Lower lobe of right lung (tissue), 2 donors: ENCODE data around the gene HERC3. TPM values are rescaled to one million over a fixed set of nuclear protein-coding genes. Genes with fewer than 3 reads are reported as not detected.

Source experiments
- ATAC-seq, 2 donors: fragments of 200-7000 bp; cut with Tn5 transposase; one replicate each; pipeline ENCODE4 v1.9.1; 2020 to 2022; ENCODE audit warnings: mild to moderate bottlenecking in 2 of 2, moderate library complexity in 2 of 2
- DNase-seq: peaks from one replicate; pipeline ENCODE4 v3.0.0-alpha.2; 2020
- H3K27ac ChIP-seq: fragments of 200-600 bp; one replicate; pipeline ENCODE4 v1.8.0; 2022
- H3K27me3 ChIP-seq: fragments of 200-600 bp; one replicate; pipeline ENCODE4 v1.8.0; 2022; ENCODE audit warnings: low read depth
- H3K36me3 ChIP-seq: fragments of 200-600 bp; one replicate; pipeline ENCODE4 v1.8.0; 2022; ENCODE audit warnings: mild to moderate bottlenecking
- H3K4me1 ChIP-seq: fragments of 200-600 bp; one replicate; pipeline ENCODE4 v1.8.0; 2022
- H3K4me3 ChIP-seq: fragments of 200-600 bp; one replicate; pipeline ENCODE4 v1.8.0; 2022; ENCODE audit warnings: mild to moderate bottlenecking
- H3K9me3 ChIP-seq: fragments of 200-600 bp; one replicate; pipeline ENCODE4 v1.8.0; 2022
- intact Hi-C: fragments of 100-400 bp; cut with DNase I; formaldehyde crosslinking; loops from one replicate; pipeline ENCODE4 v1.11.0; 2022
- total RNA-seq: library from RNA; stranded (reverse); fragmentation: NEBNext Ultra II Directional; extraction: Animal tissue kit (Norgen Biotek cat#: 25700); gene quantifications from one replicate; pipeline ENCODE4 v1.2.1, GENCODE V29; 2021
- TF ChIP-seq, protein P1 (sequence below): fragments of 200-600 bp; IDR thresholded peaks from one replicate; pipeline ENCODE4 v1.8.0; 2022; ENCODE audit warnings: antibody characterized with exemption, mild to moderate bottlenecking
- donor health status: DM: no; HTN: yes; CAD: no; lungs with severe emphysema.

The HERC3 gene
- total RNA-seq, 1 donor from 2014 or later = 54.1 TPM

- TF ChIP-seq, protein P1, sequence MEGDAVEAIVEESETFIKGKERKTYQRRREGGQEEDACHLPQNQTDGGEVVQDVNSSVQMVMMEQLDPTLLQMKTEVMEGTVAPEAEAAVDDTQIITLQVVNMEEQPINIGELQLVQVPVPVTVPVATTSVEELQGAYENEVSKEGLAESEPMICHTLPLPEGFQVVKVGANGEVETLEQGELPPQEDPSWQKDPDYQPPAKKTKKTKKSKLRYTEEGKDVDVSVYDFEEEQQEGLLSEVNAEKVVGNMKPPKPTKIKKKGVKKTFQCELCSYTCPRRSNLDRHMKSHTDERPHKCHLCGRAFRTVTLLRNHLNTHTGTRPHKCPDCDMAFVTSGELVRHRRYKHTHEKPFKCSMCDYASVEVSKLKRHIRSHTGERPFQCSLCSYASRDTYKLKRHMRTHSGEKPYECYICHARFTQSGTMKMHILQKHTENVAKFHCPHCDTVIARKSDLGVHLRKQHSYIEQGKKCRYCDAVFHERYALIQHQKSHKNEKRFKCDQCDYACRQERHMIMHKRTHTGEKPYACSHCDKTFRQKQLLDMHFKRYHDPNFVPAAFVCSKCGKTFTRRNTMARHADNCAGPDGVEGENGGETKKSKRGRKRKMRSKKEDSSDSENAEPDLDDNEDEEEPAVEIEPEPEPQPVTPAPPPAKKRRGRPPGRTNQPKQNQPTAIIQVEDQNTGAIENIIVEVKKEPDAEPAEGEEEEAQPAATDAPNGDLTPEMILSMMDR = no peak
- H3K4me1 ChIP-seq = peaks cover 8% of the 10 kb centered on the region
- peaks cover 25% of the 10 kb centered on the region for H3K36me3 ChIP-seq
- no peaks in the 10 kb centered on the region for H3K9me3 ChIP-seq
- no peak overlapping the region for H3K4me3 ChIP-seq
- H3K27ac ChIP-seq = no peak overlapping the region
- ATAC-seq = no peak
- H3K27me3 ChIP-seq = no peaks in the 10 kb centered on the region
- no peak for DNase-seq
- intact Hi-C loops = no loop called here
Observed at GRCh38 chr4:88649716-88650115, 57.4 kb downstream of the HERC3 start.

DNA sequence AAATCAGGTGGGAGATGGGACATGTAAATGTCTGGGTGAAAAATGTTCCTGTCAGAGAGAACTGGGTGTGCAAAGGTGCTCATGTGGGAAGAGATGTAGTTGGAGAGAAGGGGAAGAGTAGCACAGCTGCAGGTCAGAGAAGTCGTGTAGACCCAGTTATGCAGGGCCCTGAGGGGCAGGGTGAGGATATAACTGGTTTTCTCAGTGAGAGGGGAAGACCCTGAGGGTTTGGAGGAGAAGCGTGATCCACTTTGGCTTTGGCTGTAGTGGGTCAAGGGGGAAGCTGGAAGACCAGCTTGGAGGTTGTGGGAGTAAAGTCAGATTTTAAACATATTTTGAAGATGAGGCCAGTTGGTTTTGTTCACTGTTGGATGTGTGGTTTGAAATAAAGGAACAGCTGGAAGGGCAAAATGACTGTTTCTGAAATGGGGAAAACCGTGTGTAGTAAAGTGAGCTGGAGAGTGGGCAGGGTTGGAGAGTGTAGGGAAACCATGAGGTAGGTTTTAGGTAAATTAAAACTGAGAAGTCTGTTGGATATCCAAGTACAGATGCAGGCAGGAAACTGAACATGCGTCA lies 61.2 kb downstream of the HERC3 start:
- intact Hi-C loops = no loop called here
- no peak for ATAC-seq
- Histone ChIP-seq H3K27me3 (no peaks in the 10 kb centered on the region), H3K4me3 (no peak overlapping the region), H3K9me3 (no peaks in the 10 kb centered on the region), H3K27ac (no peak overlapping the region), H3K36me3 (peaks cover 59% of the 10 kb centered on the region), H3K4me1 (peaks cover 8% of the 10 kb centered on the region)
- TF ChIP-seq, protein P1 = no peak
- DNase-seq = no peak

- Histone ChIP-seq H3K27ac (no peak overlapping the region), H3K4me1 (peaks cover 6% of the 10 kb centered on the region), H3K27me3 (no peaks in the 10 kb centered on the region), H3K4me3 (no peak overlapping the region), H3K9me3 (no peaks in the 10 kb centered on the region), H3K36me3 (peaks cover 68% of the 10 kb centered on the region)
- intact Hi-C loops = loop anchor here (5.0 kb wide), 1 partner anchor 118 kb away; no protein-coding TSS in a partner anchor
- TF ChIP-seq, protein P1 = no peak
- no peak for ATAC-seq
- no peak for DNase-seq
Observed at GRCh38 chr4:88655226-88655625, 62.9 kb downstream of the HERC3 start.

- no peaks in the 10 kb centered on the region for H3K27me3 ChIP-seq
- TF ChIP-seq, protein P1 = peak; percentile 79
- ATAC-seq = peak; percentile 86 to 91
- H3K36me3 ChIP-seq = peaks cover 75% of the 10 kb centered on the region
- peaks cover 6% of the 10 kb centered on the region for H3K4me1 ChIP-seq
- DNase-seq = no peak
- intact Hi-C loops = loop anchor here (5.0 kb wide), 1 partner anchor 122 kb away; no protein-coding TSS in a partner anchor
- no peak overlapping the region for H3K4me3 ChIP-seq
- H3K9me3 ChIP-seq = no peaks in the 10 kb centered on the region
- H3K27ac ChIP-seq = no peak overlapping the region
Observed at GRCh38 chr4:88659055-88659889, 67.0 kb downstream of the HERC3 start.

DNA sequence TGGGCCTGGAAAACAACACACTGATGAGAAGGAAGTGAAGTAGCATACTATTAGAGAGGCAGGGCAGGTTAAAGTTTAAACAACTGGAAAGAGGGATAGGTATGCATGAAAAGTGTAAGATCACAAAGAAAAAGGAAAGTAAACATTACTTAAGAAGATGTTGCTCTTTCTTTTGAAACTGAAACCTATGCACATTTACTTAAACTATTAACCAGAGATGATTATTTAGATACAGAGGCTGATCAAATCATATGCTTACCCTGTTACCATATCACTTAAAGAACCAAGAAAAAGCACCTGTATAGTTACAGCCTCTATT lies 67.6 kb downstream of the HERC3 start:
- TF ChIP-seq, protein P1 = no peak
- H3K27ac ChIP-seq = no peak overlapping the region
- intact Hi-C loops = loop anchor here (5.0 kb wide), 1 partner anchor 123 kb away; no protein-coding TSS in a partner anchor
- no peak overlapping the region for H3K4me3 ChIP-seq
- H3K4me1 ChIP-seq = peaks cover 6% of the 10 kb centered on the region
- ATAC-seq = no peak
- DNase-seq = no peak
- H3K27me3 ChIP-seq = no peaks in the 10 kb centered on the region
- H3K36me3 ChIP-seq = peaks cover 72% of the 10 kb centered on the region
- no peaks in the 10 kb centered on the region for H3K9me3 ChIP-seq
